Stimulated activated CD4-positive, alpha-beta T cell treated with anti-CD3 and anti-CD28 coated beads, TNF-alpha, amount 100 ng/mL, for 24 hours (primary cell): ENCODE data around the gene VWA7.

ENCODE experiments used
- DNase-seq, 3 experiments: peaks; one replicate each; pipeline ENCODE4 v3.0.0-alpha.2; 2020; ENCODE audit warnings: low read depth in 3 of 3

VWA7 gene

DNA sequence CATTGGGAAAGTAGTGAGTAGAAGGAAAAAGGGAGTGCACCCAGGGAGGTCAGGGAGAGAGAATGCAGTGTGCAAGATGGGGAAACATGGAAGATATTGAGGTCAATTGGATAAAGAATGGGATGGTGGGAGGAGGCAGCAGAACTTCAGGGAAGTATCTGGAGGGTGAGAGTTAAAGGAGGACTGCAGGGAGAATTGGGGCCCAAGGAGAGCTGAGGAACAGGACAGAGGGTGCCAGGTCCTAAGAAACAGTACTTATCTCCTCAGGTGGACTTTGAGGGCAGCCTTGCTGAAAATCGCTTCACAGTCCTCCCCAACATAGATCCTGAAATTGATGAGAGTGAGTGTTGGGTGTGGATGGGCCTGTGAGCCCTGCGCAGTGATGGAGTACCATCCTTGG is 18.8 kb downstream of the VWA7 start:
- no peak for DNase-seq

DNA sequence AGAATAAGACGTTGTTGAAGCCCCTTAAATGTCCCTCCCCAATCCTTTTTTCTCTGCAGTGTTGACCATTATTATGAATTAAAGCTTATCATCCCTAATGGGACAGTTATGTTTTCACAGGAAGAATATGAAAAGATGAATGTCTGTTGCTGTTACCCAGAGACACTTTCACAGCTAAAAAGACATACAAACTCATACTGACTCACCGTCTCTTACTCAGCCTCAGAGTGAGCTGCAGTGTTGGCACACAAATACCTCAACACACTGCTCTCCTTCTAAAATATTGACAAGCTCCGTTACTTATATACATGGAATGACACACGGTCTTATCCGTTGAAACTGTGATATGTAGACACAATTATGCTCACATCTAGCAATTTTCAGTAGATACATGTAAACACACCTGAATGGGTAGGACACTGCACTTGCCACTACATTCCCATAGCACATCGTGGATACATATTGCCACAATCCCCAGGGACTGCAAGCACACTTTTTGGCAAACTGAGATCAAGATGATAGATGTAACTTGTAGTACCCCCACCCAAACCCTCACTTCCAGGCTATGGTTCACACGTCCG is 24.3 kb downstream of the VWA7 start:
- DNase-seq = no peak

DNA sequence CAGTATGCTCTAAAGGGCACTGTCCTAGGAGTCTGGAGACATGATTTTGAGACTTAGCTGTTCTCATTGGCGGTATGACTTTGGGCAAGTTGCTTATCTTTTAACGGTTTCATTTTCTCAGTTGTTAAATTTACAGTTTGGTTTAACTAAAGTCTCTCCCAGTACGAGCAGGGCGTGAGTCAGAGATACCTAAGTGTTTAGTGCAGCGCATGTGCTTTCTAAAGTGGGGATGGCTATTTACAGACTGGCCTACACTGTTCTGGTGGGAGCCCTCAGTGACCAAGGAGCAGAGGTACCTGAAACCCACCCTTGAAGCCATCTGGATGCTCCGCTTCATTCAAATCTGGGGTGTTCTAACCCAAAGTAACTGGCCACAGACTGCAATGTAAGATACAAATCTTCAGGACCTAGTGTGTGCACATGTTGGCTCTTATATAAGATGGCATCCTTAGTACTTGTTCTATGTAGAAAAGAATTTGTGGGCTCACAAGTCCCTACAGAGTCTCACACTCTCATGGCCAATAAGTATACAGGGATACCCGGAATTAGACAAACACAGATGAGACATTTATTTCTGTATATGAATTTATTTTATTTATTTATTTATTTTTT is 26.6 kb downstream of the VWA7 start:
- no peak for DNase-seq

- DNase-seq = no peak
Measured at GRCh38 chr6:31749301-31750036, 27.7 kb downstream of the VWA7 start.

- DNase-seq = no peak
Measured at GRCh38 chr6:31744422-31744821, 32.7 kb downstream of the VWA7 start.

DNA sequence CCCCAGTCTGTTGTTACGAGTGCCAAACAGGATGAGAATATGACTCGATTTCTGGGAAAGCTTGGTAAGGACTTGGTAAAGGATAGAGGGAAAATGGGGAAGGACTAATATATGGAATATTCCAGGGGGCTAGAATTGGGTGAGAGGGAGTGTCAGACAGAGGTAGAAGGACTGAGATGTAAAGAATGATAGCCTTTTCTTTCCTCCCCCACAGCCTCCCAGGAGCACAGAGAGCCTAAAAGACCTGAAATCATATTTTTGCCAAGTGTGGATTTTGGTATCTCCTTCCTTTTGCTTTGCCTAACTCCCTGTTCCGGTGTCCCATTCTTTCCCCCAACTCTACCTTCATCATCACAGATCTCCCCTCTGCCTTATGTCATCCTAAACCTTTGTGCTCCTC is 34.2 kb downstream of the VWA7 start:
- DNase-seq = no peak

DNA sequence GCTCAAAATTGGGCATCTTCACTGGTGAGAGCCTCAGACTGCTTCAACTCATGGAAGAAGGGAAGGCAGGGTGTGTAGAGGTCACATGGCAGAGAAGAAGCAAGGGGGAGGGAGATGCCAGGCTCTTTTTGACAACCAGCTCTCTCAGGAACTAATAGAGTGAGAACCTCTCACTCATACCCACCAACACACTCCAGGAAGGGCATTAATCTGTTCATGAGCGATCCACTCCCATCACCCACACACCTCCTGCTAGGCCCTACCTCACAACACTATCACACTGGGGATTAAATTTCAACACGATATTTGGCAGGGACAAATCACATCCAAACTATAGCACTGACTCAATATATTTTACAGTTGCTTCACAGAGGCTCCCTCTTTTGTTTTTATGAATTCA is 35.3 kb downstream of the VWA7 start:
- no peak for DNase-seq

DNA sequence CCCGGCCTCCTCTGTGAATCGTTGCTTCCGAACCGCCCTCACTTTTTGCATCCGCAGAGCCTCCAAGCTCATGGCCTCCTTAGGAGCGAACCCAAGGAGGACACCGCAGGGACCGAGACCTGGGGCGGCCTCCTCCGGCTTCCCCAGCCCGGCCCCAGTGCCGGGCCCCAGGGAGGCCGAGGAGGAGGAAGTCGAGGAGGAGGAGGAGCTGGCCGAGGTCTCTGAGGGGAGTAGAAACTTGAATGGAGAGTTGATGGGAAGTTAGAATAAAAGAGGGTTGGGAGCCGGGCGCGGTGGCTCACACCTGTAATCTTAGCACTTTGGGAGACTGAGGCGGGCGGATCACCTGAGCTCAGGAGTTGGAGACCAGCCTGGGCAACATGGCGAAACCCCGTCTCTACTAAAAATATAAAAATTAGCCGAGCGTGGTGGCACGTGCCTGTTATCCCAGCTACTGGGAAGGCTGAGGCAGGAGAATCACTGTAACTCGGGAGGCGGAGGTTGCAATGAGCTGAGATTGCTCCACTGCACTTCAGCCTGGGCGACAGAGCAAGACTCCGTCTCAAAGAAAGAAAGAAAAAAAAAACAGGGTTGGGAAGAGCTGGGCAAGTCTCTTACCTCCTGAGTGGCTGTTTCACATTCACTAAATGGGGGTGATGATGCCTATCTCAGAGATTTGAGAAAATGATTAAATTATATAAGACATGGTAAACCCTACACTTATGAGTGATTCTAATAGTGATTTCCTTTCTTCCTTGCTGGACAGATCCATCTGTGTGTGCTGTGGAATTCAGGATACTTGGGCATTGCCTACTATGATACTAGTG is 36.5 kb downstream of the VWA7 start:
- no peak for DNase-seq

DNA sequence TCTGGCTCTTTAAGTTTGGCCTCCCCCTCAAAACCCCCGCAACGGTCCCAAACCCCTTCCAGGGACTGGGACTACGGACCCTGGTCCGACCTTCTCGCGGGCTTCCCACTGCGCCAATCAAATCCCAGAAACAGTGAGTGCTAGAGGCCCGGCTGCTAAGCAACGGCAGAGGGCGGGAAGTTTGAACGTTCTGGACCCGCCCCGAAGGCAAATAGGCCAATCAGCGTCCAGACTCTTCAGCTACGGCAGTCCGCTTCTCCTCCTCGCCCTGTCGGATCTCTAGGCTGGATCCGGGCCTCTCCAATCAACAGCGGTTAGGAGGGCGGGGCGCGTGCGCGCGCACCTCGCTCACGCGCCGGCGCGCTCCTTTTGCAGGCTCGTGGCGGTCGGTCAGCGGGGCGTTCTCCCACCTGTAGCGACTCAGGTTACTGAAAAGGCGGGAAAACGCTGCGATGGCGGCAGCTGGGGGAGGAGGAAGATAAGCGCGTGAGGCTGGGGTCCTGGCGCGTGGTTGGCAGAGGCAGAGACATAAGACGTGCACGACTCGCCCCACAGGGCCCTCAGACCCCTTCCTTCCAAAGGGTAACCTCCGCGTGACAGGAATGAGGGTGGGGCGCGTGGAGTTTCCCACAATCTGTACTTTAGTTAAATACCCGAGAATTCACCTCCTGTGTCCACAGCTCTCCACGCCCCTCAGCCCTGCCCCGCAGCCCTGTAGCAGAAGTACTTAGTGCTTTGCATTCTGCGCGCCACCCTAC is 37.3 kb downstream of the VWA7 start, which contains the start of gene MSH5:
MSH5 (plus strand) TSS at position 367 of the 758 bp plus-strand sequence. CDS start 462 bp downstream, outside the sequence.
- peak; percentile 91 to 98 (median 93) for DNase-seq

- peak in 1 of 3 experiments; percentile 63 for DNase-seq
Measured at GRCh38 chr6:31737991-31738979, 38.8 kb downstream of the VWA7 start.

- no peak for DNase-seq
Measured at GRCh38 chr6:31737315-31737990, 39.7 kb downstream of the VWA7 start.

DNA sequence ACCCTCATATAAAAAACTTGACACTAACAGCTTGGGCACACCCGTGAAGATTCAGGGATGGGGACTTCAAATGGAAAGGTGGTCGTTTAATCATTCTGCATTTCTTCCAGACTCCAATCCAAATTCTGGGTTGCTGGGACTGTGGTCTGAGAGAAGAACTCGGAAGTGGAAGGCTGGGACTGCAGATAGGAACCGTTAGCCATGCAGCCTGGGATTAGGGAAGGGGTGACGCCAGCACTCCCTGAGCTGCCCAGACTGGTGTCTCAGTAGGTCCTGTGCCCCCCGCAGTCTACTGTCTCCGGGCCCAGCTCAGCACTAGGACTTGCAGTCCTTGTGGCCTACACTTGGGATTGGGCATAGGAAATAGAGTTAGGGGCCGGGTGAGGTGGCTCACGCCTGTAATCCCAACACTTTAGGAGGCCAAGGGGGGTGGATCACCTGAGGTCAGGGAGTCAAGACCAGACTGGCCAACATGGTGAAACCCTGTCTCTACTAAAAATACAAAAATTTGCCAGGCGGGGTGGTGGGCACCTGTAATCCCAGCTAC is 40.3 kb downstream of the VWA7 start:
- no peak for DNase-seq

- peak in 2 of 3 experiments; percentile 63 to 87 for DNase-seq
Measured at GRCh38 chr6:31736021-31736767, 40.9 kb downstream of the VWA7 start, which contains the start of gene CLIC1. TSS of gene CLIC1 (minus strand) at chr6:31736530. CDS start at chr6:31736300, 230 bp downstream.

GRCh38 chr6:31734821-31735406 is 42.2 kb downstream of the VWA7 start:
- peak in 1 of 3 experiments; percentile 53 for DNase-seq

- no peak for DNase-seq
Measured at GRCh38 chr6:31734247-31734820, 42.8 kb downstream of the VWA7 start.

- no peak for DNase-seq
Measured at GRCh38 chr6:31733734-31734133, 43.4 kb downstream of the VWA7 start.

GRCh38 chr6:31732029-31732428 is 45.1 kb downstream of the VWA7 start:
- no peak for DNase-seq

DNA sequence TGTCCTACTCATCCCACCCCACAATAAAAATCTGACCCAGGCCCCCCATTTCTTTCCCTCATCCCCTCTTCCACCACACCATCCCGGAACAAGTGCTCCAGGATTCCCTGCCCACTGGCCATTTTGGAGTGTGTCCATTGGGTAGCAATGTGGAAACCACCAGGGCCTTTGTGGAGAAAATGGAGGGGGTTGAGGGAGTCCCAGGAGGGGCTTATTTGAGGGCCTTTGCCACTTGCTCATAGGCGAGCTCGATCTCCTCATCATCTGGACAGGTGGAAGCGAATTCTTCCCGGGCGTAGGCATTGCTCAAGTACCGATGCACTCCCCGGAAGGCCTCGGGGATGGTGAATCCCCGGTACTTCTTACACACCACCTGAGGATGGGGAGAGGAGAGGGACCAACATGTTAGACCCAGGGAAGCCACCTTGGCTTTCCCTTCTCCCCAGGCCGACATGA is 46.5 kb downstream of the VWA7 start:
- no peak for DNase-seq
